Activated T-helper 1 cell treated with anti-CD3 and anti-CD28 coated beads, Interleukin-12 subunit alpha, Interleukin-12 subunit beta, Interleukin-2, Interleukin-4 antibody, amounts not matched to agents 30 ng/mL and 10 ng/mL and 1 ng/mL, durations not matched to agents 14 hours and 24 hours and 36 hours (primary cell): Measurements from ENCODE around the gene TMEM164. TPM values are rescaled to one million over a fixed set of nuclear protein-coding genes. Genes with fewer than 3 reads are reported as not detected.

ENCODE experiments used
- DNase-seq: peaks from one replicate; pipeline ENCODE4 v3.0.0; 2021; ENCODE audit warnings: low spot score
- H3K27ac Mint-ChIP-seq: one replicate; pipeline ENCODE4 v1.8.0; 2021; ENCODE audit warnings: mild to moderate bottlenecking, mixed read lengths
- H3K27me3 Mint-ChIP-seq: one replicate; pipeline ENCODE4 v1.8.0; 2022; ENCODE audit warnings: mild to moderate bottlenecking, moderate library complexity, mixed read lengths; ENCODE audit not compliant: insufficient read depth
- H3K36me3 Mint-ChIP-seq: one replicate; pipeline ENCODE4 v1.8.0; 2021; ENCODE audit warnings: low read depth, mixed read lengths
- H3K4me1 Mint-ChIP-seq: one replicate; pipeline ENCODE4 v1.8.0; 2021; ENCODE audit warnings: low read depth, mixed read lengths
- H3K4me3 Mint-ChIP-seq: one replicate; pipeline ENCODE4 v1.8.0; 2021; ENCODE audit warnings: mild to moderate bottlenecking, moderate library complexity, mixed read lengths
- H3K9me3 Mint-ChIP-seq: one replicate; pipeline ENCODE4 v1.8.0; 2021; ENCODE audit warnings: mixed read lengths
- intact Hi-C: fragments of 100-400 bp; cut with micrococcal nuclease; formaldehyde crosslinking; loops from one replicate; pipeline ENCODE4 v1.15.1; 2024
- total RNA-seq: library from RNA; stranded (reverse); gene quantifications from 2 replicates; pipeline ENCODE4 v1.2.3, GENCODE V29; 2022

Gene TMEM164
- total RNA-seq, 1 donor from 2014 or later: 19.1 TPM

DNA sequence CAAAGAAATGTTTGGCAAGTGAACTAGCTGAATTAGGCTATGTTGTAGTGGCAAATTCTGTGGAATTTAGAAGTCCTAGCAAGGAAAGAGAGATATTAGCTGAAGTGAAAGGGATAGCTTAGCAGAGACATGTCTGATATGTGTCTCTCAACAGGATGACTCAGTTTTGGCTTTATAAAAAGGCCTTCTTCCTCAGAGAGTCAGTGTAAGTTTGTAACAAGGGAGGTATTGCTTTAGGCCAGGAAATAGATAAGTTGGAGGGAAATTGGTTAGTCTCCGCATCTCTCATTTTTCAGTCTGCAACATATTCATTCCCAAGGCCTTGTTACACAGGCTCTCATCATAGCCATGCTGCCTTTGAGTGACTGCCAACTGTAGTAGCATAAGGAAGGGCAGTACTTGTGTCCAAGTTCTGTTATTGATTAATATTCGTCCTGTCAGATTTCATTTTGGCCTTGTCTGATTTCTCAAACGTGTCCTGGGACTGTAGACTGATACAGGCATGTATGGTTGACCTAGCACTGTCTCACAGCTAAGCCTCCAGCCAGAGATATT, 4.0 kb downstream of the TMEM164 start:
- Mint-ChIP-seq H3K36me3 (peaks cover 19% of the 10 kb centered on the region), H3K27me3 (no peaks in the 10 kb centered on the region), H3K4me3 (no peak overlapping the region), H3K9me3 (no peaks in the 10 kb centered on the region), H3K4me1 (peaks cover 31% of the 10 kb centered on the region), H3K27ac (no peak overlapping the region)
- intact Hi-C loops: no loop called here
- DNase-seq: no peak

DNA sequence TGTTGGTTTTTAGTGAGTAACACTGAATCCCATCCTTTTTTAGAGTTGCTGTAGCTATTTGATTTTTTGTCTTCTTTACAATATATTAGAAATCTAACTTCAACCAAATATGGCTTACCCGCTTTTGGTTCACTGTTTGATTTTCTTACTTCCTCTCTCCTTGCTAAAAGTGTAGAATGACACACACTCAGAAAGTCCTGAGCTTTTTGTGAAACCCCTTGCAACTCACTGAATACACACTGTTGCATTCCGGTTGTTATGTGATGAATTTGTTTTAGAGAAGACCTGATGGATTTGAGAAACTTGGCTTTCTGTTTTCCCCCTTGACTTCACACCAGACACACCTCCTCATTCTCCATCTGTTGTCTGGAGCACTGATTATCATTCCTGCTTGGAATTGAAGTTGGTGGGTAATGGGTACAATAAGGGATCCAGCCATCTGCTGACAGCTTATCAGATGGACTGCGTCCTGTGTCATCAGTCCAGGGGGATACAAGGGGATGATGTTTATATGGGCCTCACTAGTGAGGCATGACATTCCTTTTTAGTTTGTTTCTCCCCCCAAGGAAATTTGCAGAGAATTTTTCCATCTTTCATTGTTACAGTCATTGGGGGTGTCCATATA, 5.2 kb downstream of the TMEM164 start:
- no peak overlapping the region for H3K4me3 Mint-ChIP-seq
- no peak overlapping the region for H3K27ac Mint-ChIP-seq
- intact Hi-C loops: no loop called here
- no peaks in the 10 kb centered on the region for H3K9me3 Mint-ChIP-seq
- no peaks in the 10 kb centered on the region for H3K27me3 Mint-ChIP-seq
- H3K36me3 Mint-ChIP-seq: peaks cover 21% of the 10 kb centered on the region
- peaks cover 31% of the 10 kb centered on the region for H3K4me1 Mint-ChIP-seq
- no peak for DNase-seq

DNA sequence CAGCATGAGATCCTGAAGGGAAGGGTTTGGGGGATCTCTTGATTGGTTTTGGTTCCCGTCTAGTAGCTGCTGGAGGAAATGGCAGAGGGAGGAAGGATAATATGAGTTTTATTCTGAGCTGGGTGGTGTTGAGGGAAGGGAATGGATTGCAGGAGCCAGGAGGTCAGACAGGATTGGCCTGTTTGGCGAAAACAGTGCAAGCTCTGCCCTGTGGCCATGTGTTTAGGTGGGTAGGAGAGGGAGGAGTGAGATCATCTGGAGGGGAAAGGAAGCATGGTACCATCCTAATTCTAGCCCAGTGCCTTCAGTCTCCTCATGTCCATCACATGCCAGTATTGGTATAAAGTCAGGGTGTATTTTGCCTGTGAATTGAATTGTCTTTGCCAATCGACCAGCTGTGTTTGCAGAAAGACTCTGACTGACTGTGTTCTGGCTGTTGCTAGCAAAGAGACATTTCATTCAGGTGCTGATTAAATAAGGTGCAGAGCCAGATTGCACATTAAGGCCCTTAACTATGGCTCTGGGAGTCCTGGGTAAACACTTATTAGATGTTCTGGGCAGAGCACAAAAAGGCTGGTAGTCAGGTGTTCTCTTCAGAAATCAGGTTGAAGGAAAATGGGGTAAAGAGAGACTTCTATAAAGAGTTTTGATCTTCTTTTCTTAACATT, 10.0 kb downstream of the TMEM164 start:
- no peaks in the 10 kb centered on the region for H3K27me3 Mint-ChIP-seq
- no peaks in the 10 kb centered on the region for H3K9me3 Mint-ChIP-seq
- no peak overlapping the region for H3K4me3 Mint-ChIP-seq
- H3K36me3 Mint-ChIP-seq: peaks cover 20% of the 10 kb centered on the region
- no peak for DNase-seq
- no peak overlapping the region for H3K27ac Mint-ChIP-seq
- intact Hi-C loops: no loop called here
- peaks cover 8% of the 10 kb centered on the region for H3K4me1 Mint-ChIP-seq

DNA sequence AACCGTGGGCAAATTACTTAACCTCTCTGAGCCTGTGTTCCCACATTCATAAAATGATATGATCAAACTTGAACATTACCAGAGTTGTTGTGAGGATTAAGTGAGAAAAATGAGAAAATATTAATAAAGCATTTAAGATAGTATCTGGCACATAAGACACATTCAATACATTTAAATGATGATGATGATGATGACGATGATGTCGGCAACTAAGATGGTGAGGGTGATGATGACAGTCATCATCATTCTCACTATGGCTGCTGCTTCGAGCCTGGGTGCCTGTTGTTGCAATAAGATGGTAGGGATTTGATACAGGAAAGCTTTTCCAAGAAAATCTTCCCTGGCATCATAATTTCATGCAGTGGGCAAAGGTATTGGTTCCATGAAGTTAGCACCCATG, 11.1 kb downstream of the TMEM164 start:
- intact Hi-C loops: no loop called here
- DNase-seq: no peak
- Mint-ChIP-seq H3K27me3 (no peaks in the 10 kb centered on the region), H3K4me1 (peaks cover 5% of the 10 kb centered on the region), H3K9me3 (no peaks in the 10 kb centered on the region), H3K36me3 (peaks cover 18% of the 10 kb centered on the region), H3K4me3 (no peak overlapping the region), H3K27ac (no peak overlapping the region)

DNA sequence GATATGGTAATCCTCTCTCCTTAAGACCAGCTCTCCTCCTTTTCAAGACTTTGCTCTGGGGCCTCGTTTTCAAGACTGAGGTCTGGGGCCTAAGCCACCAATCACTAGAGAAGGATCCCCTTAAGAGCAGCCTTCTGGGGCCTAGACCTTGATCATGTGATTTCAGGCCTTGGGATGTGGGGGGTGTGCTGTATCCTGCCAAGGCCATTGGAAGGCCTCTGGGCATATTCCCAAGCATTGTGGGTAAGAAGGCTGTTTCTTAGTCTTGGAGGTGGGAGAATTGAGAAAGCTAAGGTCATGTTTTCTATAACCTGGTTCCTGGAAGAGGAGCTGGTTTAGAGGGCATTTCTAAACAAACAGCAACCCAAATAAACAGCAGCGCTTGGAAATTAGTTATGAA, 12.1 kb downstream of the TMEM164 start:
- H3K9me3 Mint-ChIP-seq: no peaks in the 10 kb centered on the region
- H3K27me3 Mint-ChIP-seq: no peaks in the 10 kb centered on the region
- peaks cover 16% of the 10 kb centered on the region for H3K36me3 Mint-ChIP-seq
- no peak for DNase-seq
- H3K4me3 Mint-ChIP-seq: no peak overlapping the region
- intact Hi-C loops: no loop called here
- H3K27ac Mint-ChIP-seq: no peak overlapping the region
- H3K4me1 Mint-ChIP-seq: peaks cover 5% of the 10 kb centered on the region

DNA sequence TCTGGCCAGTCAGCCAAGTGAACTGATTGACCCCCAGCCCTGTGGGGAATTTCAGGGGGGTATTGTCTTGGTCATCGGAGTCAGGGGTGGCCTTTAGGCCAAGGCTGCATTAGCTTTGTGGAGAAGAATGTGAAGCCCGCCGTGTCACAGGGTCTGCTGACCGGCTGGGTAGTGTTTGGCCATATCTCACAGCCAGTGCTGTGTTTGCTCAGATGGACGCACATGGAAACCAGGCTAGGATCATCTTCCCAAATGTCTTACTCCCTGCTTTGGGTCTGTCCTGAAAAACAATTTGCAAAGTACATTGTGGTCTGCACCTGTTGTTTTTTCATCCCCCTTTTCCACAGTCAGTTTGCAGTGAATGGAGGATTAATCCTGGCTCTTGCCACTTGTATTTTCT, 13.0 kb downstream of the TMEM164 start:
- no peaks in the 10 kb centered on the region for H3K9me3 Mint-ChIP-seq
- no peak overlapping the region for H3K27ac Mint-ChIP-seq
- H3K27me3 Mint-ChIP-seq: no peaks in the 10 kb centered on the region
- H3K4me1 Mint-ChIP-seq: peaks cover 5% of the 10 kb centered on the region
- no peak overlapping the region for H3K4me3 Mint-ChIP-seq
- no peak for DNase-seq
- intact Hi-C loops: no loop called here
- peaks cover 10% of the 10 kb centered on the region for H3K36me3 Mint-ChIP-seq

DNA sequence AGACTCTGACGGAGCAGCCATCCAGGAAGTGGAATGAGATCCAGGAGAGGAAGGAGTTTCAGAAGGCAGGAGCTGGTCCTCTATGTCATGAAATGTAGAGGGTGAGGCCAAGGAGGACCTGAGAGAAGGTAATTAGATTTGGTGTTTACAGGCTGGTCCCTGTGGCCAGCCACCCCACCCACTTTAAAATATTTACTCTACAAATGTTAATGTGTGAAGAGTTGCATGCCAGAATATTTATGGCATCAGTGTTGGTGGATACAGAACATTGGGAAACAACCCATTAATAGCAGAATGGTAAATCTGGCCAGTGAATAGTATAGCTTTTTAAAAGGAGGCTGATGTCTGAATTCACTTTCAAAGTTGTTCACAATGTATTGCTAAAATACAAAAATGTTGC, 17.6 kb downstream of the TMEM164 start:
- Mint-ChIP-seq H3K4me3 (no peak overlapping the region), H3K27me3 (no peaks in the 10 kb centered on the region), H3K36me3 (peaks cover 3% of the 10 kb centered on the region), H3K27ac (no peak overlapping the region), H3K4me1 (no peaks in the 10 kb centered on the region), H3K9me3 (no peaks in the 10 kb centered on the region)
- intact Hi-C loops: no loop called here
- DNase-seq: no peak

DNA sequence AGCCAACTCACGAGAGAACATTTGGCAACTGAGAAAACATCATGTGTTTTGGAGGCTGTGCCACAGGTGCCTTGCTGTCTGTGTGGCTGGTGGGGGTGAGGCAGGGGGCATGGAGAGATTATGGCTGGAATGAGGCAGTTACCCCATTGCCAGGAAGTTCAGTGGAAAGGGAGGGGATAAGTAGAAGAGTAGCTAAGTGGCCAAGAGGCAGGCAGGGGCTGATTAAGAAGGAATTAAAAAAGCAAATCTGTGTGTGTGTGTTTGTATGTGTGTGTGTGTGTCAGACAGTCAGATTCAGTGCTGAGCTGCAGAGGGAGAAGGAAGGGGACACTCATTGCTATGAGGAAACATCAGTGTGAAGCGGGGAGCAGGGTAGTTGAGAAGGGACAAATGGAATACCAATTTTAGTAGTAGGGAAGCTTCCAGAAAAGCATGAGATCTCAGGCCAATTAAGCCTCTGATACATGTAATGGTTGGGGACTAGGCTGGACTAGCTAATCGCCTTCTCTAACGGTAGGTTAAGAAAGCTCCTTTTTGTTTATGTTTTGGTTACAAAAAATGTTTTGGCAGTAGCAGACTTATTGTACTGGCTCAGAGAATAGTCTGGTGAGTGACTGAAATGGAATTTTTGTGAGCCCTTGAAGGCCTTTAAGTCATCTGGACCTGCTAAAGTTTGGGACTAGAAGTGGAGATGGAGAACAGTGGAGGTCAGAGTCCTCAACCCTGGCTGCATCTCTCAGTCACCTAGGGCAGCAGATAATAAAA, 18.5 kb downstream of the TMEM164 start:
- intact Hi-C loops: no loop called here
- Mint-ChIP-seq H3K4me1 (no peaks in the 10 kb centered on the region), H3K27me3 (no peaks in the 10 kb centered on the region), H3K27ac (no peak overlapping the region), H3K9me3 (no peaks in the 10 kb centered on the region), H3K4me3 (no peak overlapping the region), H3K36me3 (peaks cover 3% of the 10 kb centered on the region)
- no peak for DNase-seq

DNA sequence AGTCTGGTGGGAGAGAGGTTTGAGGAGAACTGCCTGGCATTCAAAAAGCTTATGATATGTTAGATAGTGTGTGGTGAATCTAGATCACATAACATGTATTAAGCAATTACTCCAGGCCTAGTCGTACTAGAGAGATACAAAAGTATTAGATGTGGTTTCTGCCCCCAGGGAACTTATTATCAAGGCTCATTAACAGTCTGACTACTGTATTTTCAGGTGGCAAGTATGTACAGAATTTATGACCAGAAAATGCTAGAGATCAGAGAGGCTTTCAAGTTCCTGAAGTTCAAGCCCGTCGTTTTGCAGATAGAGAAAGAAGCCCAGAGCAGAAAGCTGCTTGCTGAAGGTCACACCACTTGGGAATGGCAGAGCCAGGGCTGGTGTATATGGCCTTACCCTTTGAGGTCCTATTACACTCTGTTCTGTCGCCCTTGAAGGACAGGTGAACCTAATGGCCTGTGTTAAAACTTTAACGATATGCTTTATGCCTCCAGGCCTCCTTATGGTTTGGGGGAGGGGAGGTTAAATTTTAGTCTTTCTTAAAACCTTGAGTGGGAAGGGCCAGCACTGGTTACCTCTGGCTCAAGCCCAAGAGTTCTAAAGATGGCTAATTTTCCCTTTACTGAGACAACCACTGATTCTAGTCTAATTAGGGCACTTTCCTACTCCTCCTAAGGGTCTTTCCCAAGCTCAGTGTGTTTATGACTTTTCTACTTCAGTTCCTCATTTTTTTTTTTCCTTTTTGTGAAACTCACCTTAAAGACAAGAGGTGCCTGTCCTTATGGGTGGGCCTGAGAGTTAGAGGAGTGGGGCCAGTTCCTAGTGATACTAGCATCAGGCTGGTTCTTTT, 19.9 kb downstream of the TMEM164 start:
- peaks cover 5% of the 10 kb centered on the region for H3K36me3 Mint-ChIP-seq
- intact Hi-C loops: no loop called here

DNA sequence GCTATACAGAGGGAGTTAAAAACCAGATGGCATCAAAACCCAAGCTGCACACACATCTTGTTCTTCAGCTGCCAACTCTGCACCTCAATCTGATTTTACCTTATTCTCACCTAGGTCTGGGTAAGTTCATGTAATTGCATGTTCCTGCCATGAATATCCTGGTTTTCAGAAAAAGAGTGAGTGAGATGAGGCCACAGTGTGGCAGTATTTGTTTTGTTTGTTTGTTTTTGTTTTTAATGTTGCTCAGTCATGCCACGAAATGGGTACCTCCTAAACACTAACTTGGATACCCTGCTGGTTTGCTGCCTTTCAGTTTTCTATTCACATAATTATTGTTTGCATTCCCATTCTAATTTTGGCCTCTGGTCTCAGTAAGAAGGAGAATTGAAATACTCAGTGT, 22.5 kb downstream of the TMEM164 start:
- H3K36me3 Mint-ChIP-seq: peaks cover 8% of the 10 kb centered on the region
- peaks cover 6% of the 10 kb centered on the region for H3K4me1 Mint-ChIP-seq
- H3K27me3 Mint-ChIP-seq: no peaks in the 10 kb centered on the region
- no peaks in the 10 kb centered on the region for H3K9me3 Mint-ChIP-seq
- no peak for DNase-seq
- H3K27ac Mint-ChIP-seq: no peak overlapping the region
- intact Hi-C loops: no loop called here
- no peak overlapping the region for H3K4me3 Mint-ChIP-seq

More for the DNA sequence above, 19.9 kb downstream of the TMEM164 start:
- no peaks in the 10 kb centered on the region for H3K9me3 Mint-ChIP-seq
- no peaks in the 10 kb centered on the region for H3K27me3 Mint-ChIP-seq
- no peak for DNase-seq
- no peaks in the 10 kb centered on the region for H3K4me1 Mint-ChIP-seq
- no peak overlapping the region for H3K27ac Mint-ChIP-seq
- no peak overlapping the region for H3K4me3 Mint-ChIP-seq

DNA sequence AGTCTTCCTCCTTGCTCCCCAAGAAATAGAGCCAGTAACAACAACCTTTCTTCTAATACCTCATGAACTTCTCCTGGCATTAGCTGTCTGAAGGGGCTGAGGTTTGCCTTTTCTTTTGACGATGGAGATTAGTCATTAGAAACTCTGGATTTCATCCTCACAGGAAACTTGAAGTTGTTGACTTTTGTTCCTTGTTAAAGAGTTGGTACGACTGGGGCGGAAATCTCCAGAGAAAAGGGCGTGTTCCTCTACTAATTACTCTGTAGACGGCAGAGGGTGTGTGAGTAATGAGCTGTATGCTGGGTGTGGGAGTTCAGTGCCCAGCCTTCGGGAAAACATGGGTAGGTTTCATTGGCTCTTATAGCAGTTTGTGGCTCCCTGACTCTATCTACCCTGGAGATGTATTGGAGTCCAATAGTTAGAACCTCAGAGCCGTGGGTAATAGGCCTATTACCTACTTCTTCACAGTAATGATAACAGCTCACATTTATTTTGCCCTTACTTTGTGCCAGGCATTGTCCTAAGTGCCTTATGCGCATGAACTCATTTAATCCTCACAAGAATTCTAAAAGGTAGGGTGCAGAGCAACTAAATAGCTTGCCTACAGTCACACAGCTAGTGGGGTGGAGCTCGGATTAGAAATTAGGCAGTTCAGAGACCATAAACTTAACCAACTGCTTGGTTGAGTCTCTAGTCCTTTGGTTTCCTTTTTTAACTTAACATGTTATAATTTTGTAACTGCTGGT, 23.4 kb downstream of the TMEM164 start:
- Mint-ChIP-seq H3K36me3 (peaks cover 10% of the 10 kb centered on the region), H3K27me3 (no peaks in the 10 kb centered on the region), H3K4me3 (no peak overlapping the region), H3K4me1 (peaks cover 6% of the 10 kb centered on the region), H3K9me3 (no peaks in the 10 kb centered on the region), H3K27ac (no peak overlapping the region)
- DNase-seq: no peak
- intact Hi-C loops: no loop called here

DNA sequence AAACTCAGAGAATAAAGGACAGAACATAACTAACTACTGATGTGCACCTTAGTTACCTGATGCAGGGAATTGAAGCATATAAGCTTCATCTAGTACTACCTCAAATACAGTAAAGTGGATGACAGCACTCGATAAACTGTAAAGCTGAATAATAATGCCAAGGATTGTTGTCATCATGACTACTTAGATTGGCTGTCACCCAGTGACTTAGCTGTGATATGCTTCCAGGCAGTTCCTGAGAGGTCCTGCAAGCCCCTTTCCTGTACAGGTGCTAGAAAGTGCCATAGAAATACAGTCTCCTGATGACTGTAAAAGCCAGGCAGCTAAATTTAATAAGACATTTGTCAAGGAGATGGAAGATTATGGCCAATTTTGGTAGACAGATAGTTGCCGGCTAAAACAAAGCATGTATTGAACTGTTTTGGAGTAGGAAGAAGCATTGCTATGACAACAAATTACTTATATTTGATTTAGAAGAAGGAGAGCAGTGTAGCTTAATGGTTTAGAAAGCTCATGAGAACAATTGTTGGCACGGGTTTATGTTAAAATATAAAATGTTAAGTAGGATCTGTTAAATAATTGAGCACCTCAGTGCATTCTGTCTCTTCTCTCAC, 29.7 kb downstream of the TMEM164 start:
- Mint-ChIP-seq H3K4me1 (peaks cover 6% of the 10 kb centered on the region), H3K36me3 (peaks cover 11% of the 10 kb centered on the region), H3K27ac (no peak overlapping the region), H3K9me3 (no peaks in the 10 kb centered on the region), H3K27me3 (no peaks in the 10 kb centered on the region), H3K4me3 (no peak overlapping the region)
- intact Hi-C loops: no loop called here
- DNase-seq: no peak
